Esophagus (tissue), 2 donors: Measurements from ENCODE around the gene DOCK1. TPM values are rescaled to one million over a fixed set of nuclear protein-coding genes. Genes with fewer than 3 reads are reported as not detected.
"Not testable (repeated sequence)": the region's sequence is repeated elsewhere in the genome, so short reads cannot be mapped to it uniquely, and the experiment has no call there.

Experiments
- H3K27ac ChIP-seq, 2 donors: one replicate each; pipeline ENCODE4 v1.5.1; 2013; ENCODE audit warnings: low read depth in 2 of 2, mild to moderate bottlenecking in 2 of 2, inconsistent platforms in 1 of 2, low read length in 1 of 2, moderate library complexity in 1 of 2
- H3K27me3 ChIP-seq, 2 donors: one replicate each; pipeline ENCODE4 v1.6.1; 2013; ENCODE audit warnings: low read length in 2 of 2, control low read depth in 1 of 2, mild to moderate bottlenecking in 1 of 2; ENCODE audit not compliant: insufficient read depth in 2 of 2, control insufficient read depth in 1 of 2
- H3K36me3 ChIP-seq, 2 donors: one replicate each; pipeline ENCODE4 v1.6.1; 2013; ENCODE audit warnings: low read length in 1 of 2; ENCODE audit not compliant: control insufficient read depth in 2 of 2, insufficient read depth in 2 of 2
- H3K4me1 ChIP-seq, 2 donors: one replicate each; pipeline ENCODE4 v1.6.1; 2013; ENCODE audit warnings: low read length in 1 of 2; ENCODE audit not compliant: control insufficient read depth in 2 of 2, insufficient read depth in 2 of 2
- H3K4me3 ChIP-seq, 2 donors: one replicate each; pipeline ENCODE4 v1.5.1; 2013; ENCODE audit warnings: low read length in 2 of 2, mild to moderate bottlenecking in 2 of 2, low read depth in 1 of 2, moderate library complexity in 1 of 2
- H3K9me3 ChIP-seq, 2 donors: one replicate each; pipeline ENCODE4 v1.6.1; 2013; ENCODE audit warnings: mild to moderate bottlenecking in 2 of 2, low read depth in 1 of 2, low read length in 1 of 2, moderate library complexity in 1 of 2; ENCODE audit not compliant: control insufficient read depth in 2 of 2, insufficient read depth in 1 of 2
- WGBS, 2 donors: extraction: QIAGEN DNeasy Blood & Tissue Kit; methylation state at CpG; one replicate each; pipeline ENCODE4 v1.1.7; 2013; 5-methylcytosine and 5-hydroxymethylcytosine counted together
- polyA plus RNA-seq, 2 donors: library from polyadenylated mRNA; stranded (reverse); fragments of 200-250 nt; gene quantifications; one replicate each; pipeline ENCODE4 v1.2.3, GENCODE V29; 2013
- donor health status: healthy with polysubstance abuse.
- donor health status: Bipolar disorder and iron deficiency.

Gene DOCK1
- polyA plus RNA-seq, 2 donors = 11.4 to 17.5 TPM

DNA sequence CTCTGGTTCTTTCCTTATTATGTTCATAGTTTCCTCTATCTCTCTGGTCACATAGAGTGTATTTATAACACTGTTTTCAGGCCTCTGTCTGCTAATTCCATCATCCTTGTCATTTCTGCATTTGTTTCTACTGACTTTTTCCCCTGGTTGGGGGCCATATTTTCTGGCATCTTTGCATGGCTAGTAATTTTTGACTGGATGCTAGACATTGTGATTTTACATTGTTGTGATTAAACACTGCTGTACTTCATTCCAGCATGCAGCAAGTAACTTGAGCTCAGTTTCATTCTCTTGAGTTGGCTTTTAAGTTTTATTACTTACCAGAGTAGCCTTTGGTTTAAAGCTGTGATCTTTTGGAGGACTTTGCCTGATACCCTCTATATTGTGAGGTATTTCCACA is 6.8 kb upstream of the DOCK1 start:
- no peak overlapping the region for H3K4me3 ChIP-seq
- H3K36me3 ChIP-seq = no peaks in the 10 kb centered on the region
- no peaks in the 10 kb centered on the region for H3K27me3 ChIP-seq
- H3K27ac ChIP-seq = no peak overlapping the region
- H3K9me3 ChIP-seq = peaks cover 0 to 5% of the 10 kb centered on the region in 2 donors
- peaks cover 0 to 3% of the 10 kb centered on the region in 2 donors for H3K4me1 ChIP-seq

DNA sequence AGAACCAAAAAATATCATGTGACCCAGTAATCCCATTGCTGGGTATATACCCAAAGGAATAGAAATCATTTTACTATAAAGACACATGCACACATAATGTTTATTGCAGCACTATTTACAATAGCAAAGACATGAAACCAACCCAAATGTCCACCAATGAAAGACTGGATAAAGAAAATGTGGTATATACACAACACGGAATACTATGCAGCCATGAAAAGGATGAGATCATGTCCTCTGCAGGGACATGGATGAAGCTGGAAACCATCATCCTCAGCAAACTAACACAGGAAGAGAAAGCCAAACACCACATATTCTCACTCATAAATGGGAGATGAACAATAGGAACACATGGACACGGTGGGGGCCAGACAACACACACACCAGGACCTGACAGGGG is 5.7 kb upstream of the DOCK1 start:
- not testable (repeated sequence) for H3K36me3 ChIP-seq, H3K27me3 ChIP-seq, H3K4me3 ChIP-seq, H3K27ac ChIP-seq, H3K4me1 ChIP-seq, H3K9me3 ChIP-seq
- 64 to 95% methylated on average over 2 of the region's 2 CpGs for WGBS, 2 donors

DNA sequence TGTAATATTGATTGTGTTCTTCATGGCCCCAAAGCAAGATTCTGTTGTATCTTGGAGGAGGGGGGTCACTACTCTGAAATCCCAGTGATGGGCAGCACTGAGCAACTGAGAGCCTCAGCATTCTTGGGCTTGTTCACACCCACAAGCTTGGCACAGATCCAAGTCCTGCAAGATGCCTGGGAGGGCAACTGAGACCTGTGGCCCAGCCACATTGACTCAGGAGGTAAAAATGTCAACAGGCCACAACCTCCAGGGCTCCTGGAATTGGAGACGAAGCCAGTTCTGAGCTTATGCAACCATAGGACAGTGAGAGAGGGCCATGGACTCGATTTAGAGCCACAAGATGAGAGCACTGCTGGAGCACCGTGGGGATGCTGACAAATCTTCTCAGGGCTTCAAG is 3.1 kb upstream of the DOCK1 start:
- peaks cover 0 to 4% of the 10 kb centered on the region in 2 donors for H3K9me3 ChIP-seq
- H3K4me3 ChIP-seq = no peak overlapping the region
- no peaks in the 10 kb centered on the region for H3K27me3 ChIP-seq
- no peaks in the 10 kb centered on the region for H3K36me3 ChIP-seq
- 67 to 75% methylated on average over 3 of the region's 3 CpGs for WGBS, 2 donors
- H3K4me1 ChIP-seq = peaks cover 4 to 14% of the 10 kb centered on the region in 2 donors
- no peak overlapping the region for H3K27ac ChIP-seq

DNA sequence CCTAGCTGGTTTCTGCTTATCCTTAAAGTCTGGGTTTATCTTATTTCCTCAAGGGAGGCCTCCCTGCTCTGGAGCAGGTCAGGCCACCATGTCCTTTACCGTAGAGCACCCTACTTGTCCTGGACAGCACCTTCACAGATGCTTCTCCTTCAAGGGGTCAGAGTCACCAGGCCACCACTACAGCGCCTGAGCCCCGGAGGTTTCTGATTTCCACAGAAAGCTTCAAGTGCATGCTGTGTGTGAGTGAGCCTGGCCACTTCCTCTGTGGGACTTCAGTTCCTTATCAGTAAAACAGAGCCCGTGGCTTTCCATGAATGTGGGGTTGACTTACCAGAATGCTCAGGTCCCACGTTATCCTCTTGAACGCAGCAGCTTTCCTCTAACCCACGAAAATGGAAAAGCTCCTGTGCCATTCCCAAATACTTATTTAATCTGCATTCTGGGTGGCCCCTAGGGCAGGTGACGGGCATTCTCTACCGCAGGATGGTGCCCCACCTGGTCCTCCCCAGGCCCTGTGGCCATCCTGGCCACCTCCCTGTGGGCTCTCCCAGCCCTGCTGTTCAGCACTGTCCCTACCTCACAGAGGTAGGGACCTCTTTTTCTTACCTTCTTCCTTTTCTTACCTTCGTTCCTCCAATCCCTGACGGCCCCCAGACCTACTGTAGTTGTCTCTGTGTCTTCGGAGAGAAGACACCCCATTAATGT is 1.4 kb upstream of the DOCK1 start:
- no peak overlapping the region for H3K4me3 ChIP-seq
- H3K36me3 ChIP-seq = no peaks in the 10 kb centered on the region
- WGBS, 2 donors = 73 to 78% methylated on average over 12 of the region's 12 CpGs
- peaks cover 4 to 17% of the 10 kb centered on the region in 2 donors for H3K4me1 ChIP-seq
- no peak overlapping the region for H3K27ac ChIP-seq
- no peaks in the 10 kb centered on the region for H3K27me3 ChIP-seq
- H3K9me3 ChIP-seq = peaks cover 0 to 3% of the 10 kb centered on the region in 2 donors

DNA sequence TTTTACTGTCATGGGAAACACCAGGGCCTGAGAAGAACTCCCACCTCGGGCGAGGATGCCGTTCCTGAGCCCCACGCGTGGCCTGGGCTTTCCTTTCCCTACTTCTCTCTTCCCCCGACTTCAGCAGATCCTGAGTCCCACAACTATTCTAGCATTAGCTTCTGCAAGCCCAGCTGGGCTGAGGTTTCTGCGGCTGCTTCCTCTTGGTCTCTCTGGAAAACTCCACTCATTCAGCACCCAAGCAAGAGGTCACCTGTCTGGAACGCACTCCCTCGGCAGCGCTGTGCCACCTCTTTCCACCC is 761 bp upstream of the DOCK1 start:
- WGBS, 2 donors = 32 to 34% methylated on average over 10 of the region's 10 CpGs
- Histone ChIP-seq H3K9me3 (no peaks in the 10 kb centered on the region), H3K27me3 (no peaks in the 10 kb centered on the region), H3K27ac (no peak overlapping the region), H3K4me3 (peak overlapping the region; percentile 78 to 91), H3K4me1 (peaks cover 4 to 21% of the 10 kb centered on the region in 2 donors), H3K36me3 (no peaks in the 10 kb centered on the region)

DNA sequence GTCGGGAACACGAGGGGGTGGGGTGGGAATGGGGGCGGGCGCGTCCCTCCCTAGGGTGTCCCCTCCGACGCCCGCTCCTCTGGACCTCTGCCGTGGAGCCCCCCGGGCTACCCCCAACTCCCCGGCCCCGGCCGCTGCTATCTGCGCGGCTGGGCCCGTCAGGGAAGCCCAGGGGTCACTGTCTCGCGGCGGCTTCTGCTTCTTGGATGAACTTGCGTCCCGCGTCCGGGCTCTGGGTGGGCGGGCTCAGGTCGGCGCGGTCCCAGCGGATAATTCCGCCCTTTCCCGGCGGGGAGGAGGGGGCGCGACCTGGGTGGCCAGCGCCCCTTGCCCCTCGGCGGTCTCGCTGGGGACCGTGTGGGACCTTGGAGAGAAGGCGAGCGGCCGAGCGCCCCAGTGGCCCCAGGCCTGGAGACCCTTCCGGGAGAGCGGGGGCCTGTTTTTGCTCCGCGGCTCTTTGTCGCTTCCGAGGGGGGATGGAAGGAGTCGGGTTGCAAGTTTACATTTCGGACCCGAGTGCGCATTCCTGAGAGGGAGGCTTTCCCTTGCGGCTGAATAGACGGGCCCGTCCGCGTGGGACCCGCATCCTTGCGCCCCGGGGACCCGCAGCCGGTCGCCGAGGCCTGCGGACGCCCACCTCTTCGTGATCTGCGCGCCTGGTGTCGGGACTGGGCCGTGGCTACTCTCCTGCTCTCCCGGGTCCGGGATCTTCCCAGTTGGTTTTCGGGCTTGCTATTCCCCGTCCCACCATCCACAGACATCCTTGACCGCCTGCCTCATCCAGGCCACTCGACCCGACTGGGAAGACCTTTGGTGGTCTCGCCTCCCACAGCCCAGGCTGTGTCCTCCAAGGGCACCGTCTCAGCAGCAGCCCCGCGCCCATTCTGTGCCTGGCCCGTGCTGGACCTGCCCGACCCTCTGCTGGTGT is 812 bp downstream of the DOCK1 start:
- Histone ChIP-seq H3K27me3 (no peaks in the 10 kb centered on the region), H3K4me1 (peaks cover 4 to 23% of the 10 kb centered on the region in 2 donors), H3K9me3 (no peaks in the 10 kb centered on the region), H3K36me3 (no peaks in the 10 kb centered on the region), H3K4me3 (peak overlapping the region; percentile 78 to 91), H3K27ac (peak overlapping the region; percentile 62 to 77)
- 15 to 24% methylated on average over 72 to 84 of the region's 84 CpGs for WGBS, 2 donors

DNA sequence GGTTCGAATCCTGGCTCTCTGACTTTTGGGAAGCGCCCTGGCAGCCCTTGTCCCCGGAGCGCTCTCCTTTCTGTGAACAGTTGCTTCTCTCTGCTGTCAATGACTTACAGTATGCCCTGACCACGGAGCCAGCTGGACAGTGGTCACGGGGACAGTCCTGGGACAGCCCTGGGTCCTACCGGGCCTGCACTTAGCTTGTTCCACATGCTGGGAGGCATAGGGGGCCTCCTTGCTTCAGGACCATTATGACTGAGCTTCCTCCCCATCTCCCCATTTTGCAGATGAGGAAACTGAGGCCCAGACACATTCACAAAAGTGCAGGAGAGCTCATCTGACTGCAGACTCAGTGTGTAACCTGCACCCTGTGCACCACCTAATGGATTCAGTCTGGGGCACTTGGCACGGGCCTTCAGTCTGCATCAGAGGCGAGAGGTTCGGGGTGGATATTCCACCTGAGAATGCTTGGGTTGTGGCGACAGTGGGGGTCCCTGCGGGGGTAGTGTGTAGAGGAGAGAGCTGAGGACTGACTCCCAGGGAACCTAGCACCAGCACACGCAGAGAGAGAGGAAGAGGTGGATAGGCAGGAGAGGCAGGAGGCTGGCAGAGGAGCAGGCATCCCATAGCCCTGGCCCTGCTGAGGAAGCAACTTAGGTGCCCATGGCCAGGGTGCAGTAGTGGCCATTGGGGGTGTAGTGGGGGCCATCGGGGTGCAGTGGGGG is 1.6 kb downstream of the DOCK1 start:
- 90 to 91% methylated on average over 13 to 14 of the region's 14 CpGs for WGBS, 2 donors
- Histone ChIP-seq H3K4me1 (peaks cover 7 to 28% of the 10 kb centered on the region in 2 donors), H3K27me3 (no peaks in the 10 kb centered on the region), H3K27ac (no peak overlapping the region), H3K9me3 (no peaks in the 10 kb centered on the region), H3K36me3 (no peaks in the 10 kb centered on the region), H3K4me3 (peak overlapping the region; percentile 78 to 91)

DNA sequence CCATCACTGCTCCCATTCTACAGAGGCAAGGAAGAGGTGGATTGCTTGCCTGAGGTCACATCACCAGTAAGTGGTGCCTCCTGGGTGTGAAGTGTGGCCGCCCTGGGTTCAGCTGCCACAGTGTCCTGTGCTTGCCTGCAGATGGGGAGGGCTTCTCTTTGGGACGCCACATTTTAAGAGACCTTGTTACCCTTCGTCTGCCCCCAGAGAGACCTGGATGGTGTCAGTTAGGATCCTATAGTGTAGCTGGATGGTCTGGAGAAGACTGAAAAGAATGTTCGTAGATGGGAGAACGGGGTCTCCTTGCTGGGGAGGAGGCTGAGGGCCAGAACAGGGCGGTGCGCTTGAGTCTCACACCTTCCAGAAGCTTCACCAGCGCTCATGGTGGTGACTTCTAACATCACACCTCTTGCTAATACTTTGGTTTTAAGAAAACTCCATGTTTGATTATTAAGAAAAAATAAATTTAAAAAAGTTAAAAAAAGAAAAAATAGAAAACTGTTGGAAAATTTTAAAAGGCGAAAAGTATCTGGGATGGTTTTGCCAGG is 2.3 kb downstream of the DOCK1 start:
- 95 to 96% methylated on average over 9 of the region's 9 CpGs for WGBS, 2 donors
- no peaks in the 10 kb centered on the region for H3K27me3 ChIP-seq
- H3K4me1 ChIP-seq = peaks cover 7 to 26% of the 10 kb centered on the region in 2 donors
- no peaks in the 10 kb centered on the region for H3K9me3 ChIP-seq
- no peak overlapping the region for H3K4me3 ChIP-seq
- no peaks in the 10 kb centered on the region for H3K36me3 ChIP-seq
- H3K27ac ChIP-seq = no peak overlapping the region

DNA sequence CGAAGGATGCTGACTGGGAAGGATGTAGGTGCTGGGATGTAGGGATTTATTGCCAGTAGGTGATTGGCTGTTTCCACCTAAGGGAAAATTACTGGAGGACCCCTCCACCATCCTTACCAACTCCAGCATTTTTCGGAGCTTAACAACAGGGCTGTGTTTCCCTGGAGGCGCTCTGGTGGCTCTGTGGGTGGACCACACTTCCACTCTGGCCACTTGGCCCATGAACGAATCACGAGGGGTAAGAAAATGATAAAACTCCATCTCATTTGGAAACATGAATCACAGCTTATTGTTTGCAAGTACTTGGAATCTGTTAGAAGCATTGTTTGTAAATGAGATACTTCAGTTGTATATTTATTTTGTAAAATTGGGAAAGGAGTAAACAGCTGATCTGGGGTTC is 3.0 kb downstream of the DOCK1 start:
- H3K27me3 ChIP-seq = no peaks in the 10 kb centered on the region
- peaks cover 7 to 27% of the 10 kb centered on the region in 2 donors for H3K4me1 ChIP-seq
- WGBS, 2 donors = 76 to 77% methylated on average over 5 of the region's 5 CpGs
- H3K36me3 ChIP-seq = no peaks in the 10 kb centered on the region
- H3K9me3 ChIP-seq = no peaks in the 10 kb centered on the region
- no peak overlapping the region for H3K4me3 ChIP-seq
- no peak overlapping the region for H3K27ac ChIP-seq
